ENCODE data around the gene OPA3.

Gene OPA3

GRCh38 chr19:45569619-45570421 lies 14.8 kb downstream of the OPA3 start:
- no peak overlapping the region for H3K4me3 ChIP-seq (replicated peaks; ENCODE audit: insufficient read depth, low read length)
- no peaks in the 10 kb centered on the region for H3K27me3 ChIP-seq (ENCODE audit: insufficient read depth, poor library complexity, severe bottlenecking)
- TF ChIP-seq POLR2AphosphoS5 (IDR thresholded peaks at IDR 0.05; ENCODE audit: low read depth) (no peak), GABPA (IDR thresholded peaks at IDR 0.05; ENCODE audit: low read depth) (no peak), SPI1 (IDR thresholded peaks at IDR 0.05; ENCODE audit: borderline replicate concordance, low read depth) (no peak)
- TF ChIP-seq, protein P1, sequence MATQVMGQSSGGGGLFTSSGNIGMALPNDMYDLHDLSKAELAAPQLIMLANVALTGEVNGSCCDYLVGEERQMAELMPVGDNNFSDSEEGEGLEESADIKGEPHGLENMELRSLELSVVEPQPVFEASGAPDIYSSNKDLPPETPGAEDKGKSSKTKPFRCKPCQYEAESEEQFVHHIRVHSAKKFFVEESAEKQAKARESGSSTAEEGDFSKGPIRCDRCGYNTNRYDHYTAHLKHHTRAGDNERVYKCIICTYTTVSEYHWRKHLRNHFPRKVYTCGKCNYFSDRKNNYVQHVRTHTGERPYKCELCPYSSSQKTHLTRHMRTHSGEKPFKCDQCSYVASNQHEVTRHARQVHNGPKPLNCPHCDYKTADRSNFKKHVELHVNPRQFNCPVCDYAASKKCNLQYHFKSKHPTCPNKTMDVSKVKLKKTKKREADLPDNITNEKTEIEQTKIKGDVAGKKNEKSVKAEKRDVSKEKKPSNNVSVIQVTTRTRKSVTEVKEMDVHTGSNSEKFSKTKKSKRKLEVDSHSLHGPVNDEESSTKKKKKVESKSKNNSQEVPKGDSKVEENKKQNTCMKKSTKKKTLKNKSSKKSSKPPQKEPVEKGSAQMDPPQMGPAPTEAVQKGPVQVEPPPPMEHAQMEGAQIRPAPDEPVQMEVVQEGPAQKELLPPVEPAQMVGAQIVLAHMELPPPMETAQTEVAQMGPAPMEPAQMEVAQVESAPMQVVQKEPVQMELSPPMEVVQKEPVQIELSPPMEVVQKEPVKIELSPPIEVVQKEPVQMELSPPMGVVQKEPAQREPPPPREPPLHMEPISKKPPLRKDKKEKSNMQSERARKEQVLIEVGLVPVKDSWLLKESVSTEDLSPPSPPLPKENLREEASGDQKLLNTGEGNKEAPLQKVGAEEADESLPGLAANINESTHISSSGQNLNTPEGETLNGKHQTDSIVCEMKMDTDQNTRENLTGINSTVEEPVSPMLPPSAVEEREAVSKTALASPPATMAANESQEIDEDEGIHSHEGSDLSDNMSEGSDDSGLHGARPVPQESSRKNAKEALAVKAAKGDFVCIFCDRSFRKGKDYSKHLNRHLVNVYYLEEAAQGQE (IDR thresholded peaks at IDR 0.05; ENCODE audit: insufficient replicate concordance, low read depth) = no peak
- TF ChIP-seq, protein P2, sequence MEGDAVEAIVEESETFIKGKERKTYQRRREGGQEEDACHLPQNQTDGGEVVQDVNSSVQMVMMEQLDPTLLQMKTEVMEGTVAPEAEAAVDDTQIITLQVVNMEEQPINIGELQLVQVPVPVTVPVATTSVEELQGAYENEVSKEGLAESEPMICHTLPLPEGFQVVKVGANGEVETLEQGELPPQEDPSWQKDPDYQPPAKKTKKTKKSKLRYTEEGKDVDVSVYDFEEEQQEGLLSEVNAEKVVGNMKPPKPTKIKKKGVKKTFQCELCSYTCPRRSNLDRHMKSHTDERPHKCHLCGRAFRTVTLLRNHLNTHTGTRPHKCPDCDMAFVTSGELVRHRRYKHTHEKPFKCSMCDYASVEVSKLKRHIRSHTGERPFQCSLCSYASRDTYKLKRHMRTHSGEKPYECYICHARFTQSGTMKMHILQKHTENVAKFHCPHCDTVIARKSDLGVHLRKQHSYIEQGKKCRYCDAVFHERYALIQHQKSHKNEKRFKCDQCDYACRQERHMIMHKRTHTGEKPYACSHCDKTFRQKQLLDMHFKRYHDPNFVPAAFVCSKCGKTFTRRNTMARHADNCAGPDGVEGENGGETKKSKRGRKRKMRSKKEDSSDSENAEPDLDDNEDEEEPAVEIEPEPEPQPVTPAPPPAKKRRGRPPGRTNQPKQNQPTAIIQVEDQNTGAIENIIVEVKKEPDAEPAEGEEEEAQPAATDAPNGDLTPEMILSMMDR (IDR thresholded peaks at IDR 0.05; ENCODE audit: insufficient read depth, low read length) = peak; percentile 72
- no peak overlapping the region for H3K27ac ChIP-seq (replicated peaks)
- DNase-seq (ENCODE audit: low read depth in 1 of 2, low spot score in 1 of 2) = peak in 1 of 2 experiments; percentile 52

- Histone ChIP-seq H3K27me3 (ENCODE audit: insufficient read depth, poor library complexity, severe bottlenecking) (no peaks in the 10 kb centered on the region), H3K4me3 (replicated peaks; ENCODE audit: insufficient read depth, low read length) (no peak overlapping the region), H3K27ac (replicated peaks) (no peak overlapping the region)
- no peak for TF ChIP-seq GABPA (IDR thresholded peaks at IDR 0.05; ENCODE audit: low read depth)
- no peak for TF ChIP-seq POLR2AphosphoS5 (IDR thresholded peaks at IDR 0.05; ENCODE audit: low read depth)
- no peak for TF ChIP-seq SPI1 (IDR thresholded peaks at IDR 0.05; ENCODE audit: borderline replicate concordance, low read depth)
- DNase-seq (ENCODE audit: low read depth in 1 of 2, low spot score in 1 of 2) = no peak
Measured at GRCh38 chr19:45568732-45569131, 15.9 kb downstream of the OPA3 start.

DNA sequence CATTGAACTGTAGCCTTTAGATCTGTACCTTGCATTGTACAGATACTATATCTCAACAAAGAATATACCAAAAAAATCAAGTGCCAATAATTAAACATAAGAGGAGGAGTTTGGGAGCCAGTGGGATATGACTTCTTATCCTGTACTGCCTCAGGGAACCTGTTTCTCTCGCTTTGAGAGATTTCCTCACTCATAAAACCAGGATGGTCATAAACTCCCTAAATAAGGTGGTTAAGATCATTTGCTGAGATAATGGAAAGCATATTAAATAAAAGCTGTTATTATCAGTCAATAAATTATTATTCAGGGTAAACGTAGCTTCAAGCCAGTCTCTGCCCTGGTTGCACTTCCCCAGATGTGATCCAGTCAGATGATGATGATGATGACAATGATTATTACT lies 17.0 kb downstream of the OPA3 start:
- Histone ChIP-seq H3K27me3 (ENCODE audit: insufficient read depth, poor library complexity, severe bottlenecking) (no peaks in the 10 kb centered on the region), H3K4me3 (replicated peaks; ENCODE audit: insufficient read depth, low read length) (no peak overlapping the region), H3K27ac (replicated peaks) (no peak overlapping the region)
- no peak for DNase-seq (ENCODE audit: low read depth in 1 of 2, low spot score in 1 of 2)
- TF ChIP-seq, protein P1 (IDR thresholded peaks at IDR 0.05; ENCODE audit: insufficient replicate concordance, low read depth) = no peak
- TF ChIP-seq SPI1 (IDR thresholded peaks at IDR 0.05; ENCODE audit: borderline replicate concordance, low read depth) = no peak
- TF ChIP-seq, protein P2 (IDR thresholded peaks at IDR 0.05; ENCODE audit: insufficient read depth, low read length) = no peak

DNA sequence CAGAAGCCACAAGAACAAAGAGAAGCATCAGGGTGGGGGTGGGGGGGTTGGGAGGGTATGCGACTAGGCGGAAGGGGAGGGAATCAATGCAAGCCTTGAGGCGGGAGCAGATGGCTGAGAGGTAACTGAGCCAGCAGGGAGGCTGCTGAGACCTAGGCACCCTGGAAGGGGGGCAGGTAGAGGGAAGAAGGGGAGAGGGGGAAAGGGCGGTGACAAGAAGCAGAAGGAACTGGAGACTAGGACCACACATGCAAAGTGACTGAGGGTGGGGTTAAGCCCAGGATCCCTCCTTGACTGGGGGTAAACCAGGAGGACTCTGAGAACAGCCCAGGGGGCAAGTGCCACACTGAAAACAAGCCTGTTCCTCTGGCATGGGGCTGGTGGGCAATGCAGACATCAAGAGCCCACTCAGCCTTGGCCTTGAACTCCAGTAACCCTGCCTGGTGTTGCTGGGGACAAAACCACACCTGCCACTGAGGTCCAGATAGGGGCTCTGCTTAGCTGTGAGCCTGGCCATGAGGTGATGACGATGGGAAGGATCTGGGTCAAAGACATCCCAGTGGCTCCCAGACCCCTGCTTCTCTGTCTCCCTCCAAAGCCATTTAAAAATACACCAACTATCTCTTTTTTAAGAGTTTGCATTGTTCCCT lies 20.3 kb downstream of the OPA3 start:
- no peak overlapping the region for H3K27ac ChIP-seq (replicated peaks)
- TF ChIP-seq GABPA (IDR thresholded peaks at IDR 0.05; ENCODE audit: low read depth) (no peak), SPI1 (IDR thresholded peaks at IDR 0.05; ENCODE audit: borderline replicate concordance, low read depth) (no peak)
- TF ChIP-seq, protein P2 (IDR thresholded peaks at IDR 0.05; ENCODE audit: insufficient read depth, low read length) = no peak
- no peaks in the 10 kb centered on the region for H3K27me3 ChIP-seq (ENCODE audit: insufficient read depth, poor library complexity, severe bottlenecking)
- no peak for DNase-seq (ENCODE audit: low read depth in 1 of 2, low spot score in 1 of 2)
- no peak overlapping the region for H3K4me3 ChIP-seq (replicated peaks; ENCODE audit: insufficient read depth, low read length)

Data from HL-60 (cell line).